Smooth muscle cell (in vitro differentiated cells): ENCODE data around the gene PIGV. TPM values are rescaled to one million over a fixed set of nuclear protein-coding genes. Genes with fewer than 3 reads are reported as not detected.
A peak's percentile ranks its signal among the peaks of the same experiment; 100 is the strongest.

Experiments used
- DNase-seq: peaks from one replicate; lab custom pipeline; 2025; ENCODE audit not compliant: unreplicated experiment; lab: John Stamatoyannopoulos, UW
- H2AFZ ChIP-seq: fragments of 200-600 bp; sonication (generic); 2 replicates; pipeline ENCODE4 v1.6.0; 2016; ENCODE audit warnings: antibody characterized with exemption, low read depth, mild to moderate bottlenecking
- H3F3A ChIP-seq: fragments of 200-600 bp; sonication (generic); 2 replicates; pipeline ENCODE4 v1.6.0; 2017; ENCODE audit warnings: antibody characterized with exemption, low read depth
- H3K27ac ChIP-seq: fragments of 200-600 bp; sonication (generic); 2 replicates; pipeline ENCODE4 v1.5.1; 2016; ENCODE audit warnings: low read depth, mild to moderate bottlenecking
- H3K27me3 ChIP-seq: fragments of 200-600 bp; sonication (generic); 2 replicates; pipeline ENCODE4 v1.6.1; 2016; ENCODE audit warnings: low read depth, mild to moderate bottlenecking
- H3K36me3 ChIP-seq: fragments of 200-600 bp; sonication (generic); 2 replicates; pipeline ENCODE4 v1.5.1; 2016; ENCODE audit warnings: low read depth
- H3K4me1 ChIP-seq: fragments of 200-600 bp; sonication (generic); 2 replicates; pipeline ENCODE4 v1.5.1; 2016; ENCODE audit warnings: low read depth
- H3K4me2 ChIP-seq: fragments of 200-600 bp; sonication (generic); 2 replicates; pipeline ENCODE4 v1.6.0; 2016; ENCODE audit warnings: mild to moderate bottlenecking
- H3K4me3 ChIP-seq: fragments of 200-600 bp; sonication (generic); 2 replicates; pipeline ENCODE4 v1.5.1; 2016; ENCODE audit warnings: mild to moderate bottlenecking
- H3K79me2 ChIP-seq: fragments of 200-600 bp; sonication (generic); 2 replicates; pipeline ENCODE4 v1.6.0; 2016; ENCODE audit warnings: low read depth, mild to moderate bottlenecking
- H3K9ac ChIP-seq: fragments of 200-600 bp; sonication (generic); 2 replicates; pipeline ENCODE4 v1.6.0; 2016; ENCODE audit warnings: low read depth
- H3K9me3 ChIP-seq: fragments of 200-600 bp; sonication (generic); replicated peaks from 2 replicates; pipeline ENCODE4 v1.5.1; 2016; ENCODE audit warnings: low read depth
- H4K20me1 ChIP-seq: fragments of 200-600 bp; sonication (generic); 2 replicates; pipeline ENCODE4 v1.6.0; 2016; ENCODE audit warnings: low read depth
- WGBS: methylation state at CpG from one replicate; pipeline ENCODE4 v1.1.7; 2016; ENCODE audit warnings: low lambda C conversion rate; 5-methylcytosine and 5-hydroxymethylcytosine counted together
- polyA plus RNA-seq: library from polyadenylated mRNA; unstranded; fragments of >200 nt; fragmentation: Nextera tagmentation; extraction: Ambion mirVana; gene quantifications from 2 replicates; pipeline ENCODE4 v1.2.1, GENCODE V29; 2016
- total RNA-seq: library from RNA; depleted of rRNA; stranded (reverse); fragments of >200 nt; gene quantifications from 2 replicates; pipeline ENCODE4 v1.2.3, GENCODE V29; 2014
- TF ChIP-seq, protein P1 (sequence below): fragments of 200-600 bp; sonication (generic); IDR thresholded peaks from 2 replicates; pipeline ENCODE4 v1.5.1; 2017; ENCODE audit warnings: borderline replicate concordance, mild to moderate bottlenecking, antibody characterized with exemption; ENCODE audit not compliant: insufficient read depth, poor library complexity, severe bottlenecking

The PIGV gene
- total and polyA plus RNA-seq, 2 experiments from 2014 or later: 8.7 to 9.9 TPM

DNA sequence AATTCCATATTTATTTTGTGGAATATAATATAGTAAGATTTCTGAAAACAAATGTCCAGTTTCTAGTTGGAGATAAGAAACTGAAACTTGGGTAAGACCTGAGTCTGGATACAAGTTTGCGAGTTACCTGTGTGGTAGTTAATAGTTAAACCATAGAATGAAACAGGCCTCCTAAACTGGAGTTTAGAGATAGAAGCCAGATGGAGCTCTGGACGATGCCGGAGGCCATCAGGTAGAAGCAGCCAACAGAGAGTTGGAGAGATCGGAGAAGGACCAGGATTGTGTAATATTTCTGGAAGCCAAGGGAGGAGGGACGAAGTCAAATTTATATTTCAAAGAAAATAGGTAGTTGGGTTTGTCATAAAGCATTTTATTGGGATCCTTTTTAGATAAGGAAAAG lies 46.8 kb upstream of the PIGV start:
- Histone ChIP-seq H3K4me1 (peaks cover 9% of the 10 kb centered on the region), H2AFZ (no peak overlapping the region), H3K27me3 (no peaks in the 10 kb centered on the region), H3K79me2 (peaks cover 82% of the 10 kb centered on the region), H4K20me1 (peaks cover 95% of the 10 kb centered on the region), H3K4me3 (no peak overlapping the region), H3K27ac (peak overlapping the region; percentile 43), H3K4me2 (no peak overlapping the region), H3K9ac (no peak overlapping the region), H3K9me3 (no peaks in the 10 kb centered on the region), H3F3A (peaks cover 44% of the 10 kb centered on the region), H3K36me3 (no peaks in the 10 kb centered on the region)
- TF ChIP-seq, protein P1, sequence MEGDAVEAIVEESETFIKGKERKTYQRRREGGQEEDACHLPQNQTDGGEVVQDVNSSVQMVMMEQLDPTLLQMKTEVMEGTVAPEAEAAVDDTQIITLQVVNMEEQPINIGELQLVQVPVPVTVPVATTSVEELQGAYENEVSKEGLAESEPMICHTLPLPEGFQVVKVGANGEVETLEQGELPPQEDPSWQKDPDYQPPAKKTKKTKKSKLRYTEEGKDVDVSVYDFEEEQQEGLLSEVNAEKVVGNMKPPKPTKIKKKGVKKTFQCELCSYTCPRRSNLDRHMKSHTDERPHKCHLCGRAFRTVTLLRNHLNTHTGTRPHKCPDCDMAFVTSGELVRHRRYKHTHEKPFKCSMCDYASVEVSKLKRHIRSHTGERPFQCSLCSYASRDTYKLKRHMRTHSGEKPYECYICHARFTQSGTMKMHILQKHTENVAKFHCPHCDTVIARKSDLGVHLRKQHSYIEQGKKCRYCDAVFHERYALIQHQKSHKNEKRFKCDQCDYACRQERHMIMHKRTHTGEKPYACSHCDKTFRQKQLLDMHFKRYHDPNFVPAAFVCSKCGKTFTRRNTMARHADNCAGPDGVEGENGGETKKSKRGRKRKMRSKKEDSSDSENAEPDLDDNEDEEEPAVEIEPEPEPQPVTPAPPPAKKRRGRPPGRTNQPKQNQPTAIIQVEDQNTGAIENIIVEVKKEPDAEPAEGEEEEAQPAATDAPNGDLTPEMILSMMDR: no peak
- WGBS: 87% methylated on average over 5 of the region's 5 CpGs
- DNase-seq: no peak

DNA sequence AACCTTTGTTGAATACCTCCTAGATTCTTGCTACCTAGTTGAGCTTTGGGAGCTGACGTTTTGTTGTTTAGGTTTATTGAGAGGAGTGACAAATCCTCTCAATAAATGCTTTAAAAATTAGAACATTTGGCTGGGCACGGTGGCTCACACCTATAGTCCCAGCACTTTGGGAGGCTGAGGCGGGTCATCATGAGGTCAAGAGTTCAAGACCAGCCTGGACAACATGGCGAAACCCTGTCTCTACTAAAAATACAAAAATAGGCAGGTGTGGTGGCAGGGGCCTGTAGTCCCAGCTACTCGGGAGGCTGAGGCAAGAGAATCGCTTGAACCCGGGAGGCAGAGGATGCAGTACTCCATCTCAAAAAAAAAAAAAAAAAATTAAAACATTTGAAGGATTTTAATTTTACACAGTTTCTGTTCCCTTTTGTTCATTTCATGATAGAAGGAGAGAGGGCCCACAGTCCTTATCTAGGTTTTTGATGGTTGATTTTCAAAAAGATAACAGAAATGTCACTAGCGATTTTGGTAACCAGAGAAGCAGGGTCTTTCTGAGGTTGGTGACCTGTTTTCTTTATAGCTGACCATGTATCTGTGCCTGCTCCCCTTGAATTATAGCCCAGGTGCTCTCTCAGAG lies 44.2 kb upstream of the PIGV start:
- Histone ChIP-seq H3F3A (peaks cover 46% of the 10 kb centered on the region), H3K36me3 (no peaks in the 10 kb centered on the region), H2AFZ (no peak overlapping the region), H3K79me2 (peaks cover 82% of the 10 kb centered on the region), H3K4me1 (peaks cover 9% of the 10 kb centered on the region), H3K27me3 (no peaks in the 10 kb centered on the region), H3K4me2 (peak overlapping the region; percentile 73), H4K20me1 (peaks cover 100% of the 10 kb centered on the region), H3K9me3 (no peaks in the 10 kb centered on the region), H3K27ac (peak overlapping the region; percentile 92), H3K4me3 (no peak overlapping the region), H3K9ac (no peak overlapping the region)
- no peak for DNase-seq
- TF ChIP-seq, protein P1: no peak
- WGBS: 92% methylated on average over 8 of the region's 8 CpGs

DNA sequence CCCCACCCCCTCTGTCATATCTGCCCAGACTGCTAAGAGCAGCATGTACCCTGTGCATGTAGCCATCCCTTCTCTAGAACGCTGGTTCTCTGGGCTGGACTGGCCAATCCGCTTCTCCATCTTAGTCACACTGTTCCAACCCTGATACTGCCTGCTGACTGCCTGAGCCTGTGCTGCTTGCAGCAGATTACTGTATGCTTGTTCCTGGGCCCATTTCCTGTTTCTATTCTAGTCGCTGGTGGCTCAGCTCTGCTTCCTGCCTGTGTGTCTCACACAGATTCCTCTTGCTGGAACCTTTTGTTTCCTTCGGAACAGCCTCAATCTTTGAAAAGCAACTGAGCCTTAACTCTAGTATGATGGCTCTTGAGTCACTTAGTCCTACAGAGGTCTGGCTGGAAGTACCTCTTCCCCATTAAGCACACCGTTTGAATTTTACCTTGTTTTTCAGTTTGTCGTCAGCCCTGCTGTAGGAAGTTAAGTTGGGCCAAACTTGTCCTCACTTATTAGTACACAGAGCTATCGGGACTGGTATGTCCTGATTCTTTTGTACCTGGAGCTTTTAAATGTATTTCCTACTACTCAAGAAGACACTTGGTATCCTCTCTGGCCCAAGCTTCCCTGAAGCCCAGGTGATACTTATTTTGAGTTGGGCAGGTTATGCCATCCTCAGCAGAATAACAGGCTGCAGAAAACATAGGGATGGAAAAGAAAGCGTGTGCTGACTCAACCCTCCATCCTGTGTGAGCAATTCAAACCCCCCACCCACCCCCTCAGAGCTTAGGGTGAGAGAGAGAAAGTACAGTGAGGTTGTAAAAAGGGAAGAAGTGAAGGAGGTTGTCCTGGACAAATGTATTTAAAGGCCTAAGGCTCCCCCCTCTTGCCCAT lies 43.4 kb upstream of the PIGV start:
- Histone ChIP-seq H3K36me3 (no peaks in the 10 kb centered on the region), H3K4me1 (peaks cover 9% of the 10 kb centered on the region), H3K79me2 (peaks cover 80% of the 10 kb centered on the region), H3K9me3 (no peaks in the 10 kb centered on the region), H2AFZ (no peak overlapping the region), H3K4me2 (peak overlapping the region; percentile 73), H4K20me1 (peaks cover 99% of the 10 kb centered on the region), H3K9ac (peak overlapping the region; percentile 74), H3K4me3 (no peak overlapping the region), H3K27me3 (no peaks in the 10 kb centered on the region), H3F3A (peaks cover 44% of the 10 kb centered on the region), H3K27ac (peak overlapping the region; percentile 92)
- WGBS: 42% methylated on average over 8 of the region's 8 CpGs
- DNase-seq: no peak
- TF ChIP-seq, protein P1: no peak
